ENCODE results near the gene ARHGAP19.

Gene ARHGAP19

DNA sequence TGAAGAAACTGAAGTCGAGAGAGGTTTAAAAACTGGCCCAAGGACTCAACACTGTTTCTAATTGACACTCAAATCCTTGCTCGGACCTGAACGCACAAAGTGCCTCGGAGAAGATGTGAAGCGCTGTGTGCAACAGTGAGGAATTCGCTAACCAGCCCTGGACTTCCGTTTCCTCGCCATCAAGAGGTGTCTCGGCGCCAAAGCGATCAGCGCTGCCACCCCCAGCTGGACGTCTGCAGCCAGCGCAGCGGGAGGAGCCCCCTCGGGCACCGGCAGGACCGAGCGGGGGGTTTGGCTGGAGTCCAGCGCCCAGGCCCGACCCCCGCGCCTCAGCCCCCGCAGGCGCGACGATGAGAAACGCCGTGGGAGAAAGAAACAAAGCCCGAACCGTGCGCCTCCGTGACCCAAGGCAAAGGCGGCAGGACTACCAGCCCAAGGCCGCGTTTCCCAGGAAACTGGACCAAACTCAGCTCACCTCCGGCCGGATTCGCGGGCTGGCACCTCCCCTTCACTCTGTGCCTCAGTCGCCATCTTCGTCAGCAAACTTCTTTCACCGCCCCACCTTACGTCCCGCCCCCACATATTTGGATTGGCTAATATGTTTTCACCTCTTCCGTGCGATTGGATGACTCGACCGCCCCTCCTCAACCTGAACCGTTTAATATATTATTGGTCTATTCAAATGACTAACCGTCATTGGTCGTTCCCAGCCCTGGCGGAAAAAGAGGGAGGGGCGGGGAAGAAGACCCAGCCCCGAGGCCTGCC is at the start of gene ARHGAP19:
TSS of gene ARHGAP19 (minus strand) at position 541 of the 765 bp plus-strand sequence. CDS start at position 531, 10 bp downstream.
- DNase-seq = peak; percentile 95

DNA sequence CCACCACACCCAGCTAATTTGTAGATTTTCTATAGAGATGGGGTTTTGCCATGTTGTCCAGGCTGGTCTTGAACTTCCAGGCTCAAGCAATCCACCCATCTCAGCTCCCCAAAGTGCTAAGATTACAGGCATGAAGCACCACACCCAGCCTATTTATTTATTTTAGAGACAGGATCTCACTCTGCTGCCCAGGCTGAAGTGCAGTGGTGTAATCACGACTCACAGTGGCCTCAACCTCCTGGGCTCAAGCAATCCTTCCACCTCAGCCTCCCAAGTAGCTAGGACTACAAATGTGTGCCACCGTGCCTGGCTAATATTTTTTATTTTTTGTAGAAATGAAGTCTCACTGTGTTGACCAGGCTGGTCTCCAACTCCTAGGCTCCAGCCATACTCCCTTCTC is 49.0 kb upstream of the ARHGAP19 start:
- DNase-seq = no peak

GRCh38 chr10:97338041-97338440 is 45.6 kb upstream of the ARHGAP19 start:
- DNase-seq = no peak

DNA sequence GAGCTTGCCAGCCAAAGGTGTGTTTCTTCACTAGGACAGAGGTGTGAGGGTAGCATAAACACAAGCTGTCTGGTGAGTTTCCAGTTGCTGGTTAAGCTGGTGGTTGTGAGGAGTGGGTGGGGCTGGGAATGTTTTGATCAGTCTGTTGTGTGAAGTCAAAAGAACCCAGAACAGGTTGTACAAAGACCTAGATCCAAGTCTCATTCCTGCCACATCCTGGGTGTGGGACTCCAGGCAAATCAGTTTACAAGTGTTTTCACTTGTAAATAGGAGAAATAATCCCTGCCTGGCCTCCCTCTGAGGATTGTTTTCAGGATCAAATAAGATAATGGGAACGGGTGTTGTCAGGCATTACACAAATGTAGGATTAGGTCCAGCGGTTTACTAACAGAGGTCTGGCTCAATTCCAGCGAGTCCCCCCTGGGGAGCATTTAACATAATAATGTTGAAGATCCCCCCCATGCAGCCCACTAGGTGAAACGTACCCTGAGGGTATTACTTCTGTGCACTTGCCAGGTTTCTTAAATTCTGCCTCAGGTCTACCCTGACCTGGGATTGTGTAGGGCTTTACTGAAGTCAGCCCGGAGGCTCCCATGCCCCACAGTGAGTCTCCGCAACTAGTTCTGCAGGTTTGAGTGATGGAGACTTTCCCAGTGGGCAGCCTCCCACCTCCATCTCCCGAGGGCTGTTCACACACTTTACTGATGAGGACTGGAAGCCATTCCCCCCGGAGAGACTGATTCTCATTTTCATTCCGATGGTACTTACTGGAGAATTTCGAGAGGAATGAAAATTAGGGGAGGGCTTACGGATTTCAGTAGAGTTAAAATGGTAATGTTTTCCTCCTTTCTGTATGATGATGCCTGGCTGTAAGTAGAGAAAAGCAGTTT is 44.8 kb upstream of the ARHGAP19 start:
- no peak for DNase-seq

DNA sequence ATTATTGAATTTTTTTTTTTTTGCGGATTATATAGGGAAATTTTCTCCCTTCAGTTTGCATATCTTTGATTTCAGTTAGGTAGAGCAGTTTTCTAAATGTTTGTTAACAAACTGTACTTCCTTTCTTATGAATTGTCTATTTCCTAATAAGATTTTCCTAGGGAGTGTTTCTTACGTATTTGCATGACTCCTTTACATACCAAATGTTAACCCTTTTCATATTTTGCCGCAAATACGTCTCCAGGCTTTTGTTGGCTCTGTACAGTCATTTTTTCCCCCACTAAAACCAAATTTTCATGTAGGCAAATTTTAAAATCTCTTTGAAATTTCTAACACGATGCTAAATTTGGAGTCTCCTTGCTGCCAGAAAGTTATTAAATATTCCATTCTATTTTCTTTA is 44.0 kb upstream of the ARHGAP19 start:
- DNase-seq = no peak

DNA sequence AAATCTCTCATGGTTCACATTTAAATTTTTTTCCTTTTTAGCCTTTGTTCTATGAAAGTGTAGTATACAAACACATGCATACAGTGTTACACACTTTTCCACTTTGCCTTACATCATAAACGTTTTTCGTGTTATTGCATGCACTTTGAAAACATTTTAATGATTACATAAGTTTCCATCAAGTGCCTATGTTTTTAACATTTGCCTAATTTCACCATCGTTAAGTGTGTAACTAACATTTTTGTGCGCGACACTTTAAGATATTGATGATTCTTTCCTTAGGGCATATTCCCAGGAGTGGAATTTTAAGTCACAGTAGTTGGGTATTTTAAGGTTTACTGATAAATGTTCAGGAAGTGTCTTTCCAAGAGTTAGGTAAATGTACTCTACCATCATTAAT is 43.6 kb upstream of the ARHGAP19 start:
- no peak for DNase-seq

- no peak for DNase-seq
Observed at GRCh38 chr10:97335188-97335619, 42.8 kb upstream of the ARHGAP19 start.

DNA sequence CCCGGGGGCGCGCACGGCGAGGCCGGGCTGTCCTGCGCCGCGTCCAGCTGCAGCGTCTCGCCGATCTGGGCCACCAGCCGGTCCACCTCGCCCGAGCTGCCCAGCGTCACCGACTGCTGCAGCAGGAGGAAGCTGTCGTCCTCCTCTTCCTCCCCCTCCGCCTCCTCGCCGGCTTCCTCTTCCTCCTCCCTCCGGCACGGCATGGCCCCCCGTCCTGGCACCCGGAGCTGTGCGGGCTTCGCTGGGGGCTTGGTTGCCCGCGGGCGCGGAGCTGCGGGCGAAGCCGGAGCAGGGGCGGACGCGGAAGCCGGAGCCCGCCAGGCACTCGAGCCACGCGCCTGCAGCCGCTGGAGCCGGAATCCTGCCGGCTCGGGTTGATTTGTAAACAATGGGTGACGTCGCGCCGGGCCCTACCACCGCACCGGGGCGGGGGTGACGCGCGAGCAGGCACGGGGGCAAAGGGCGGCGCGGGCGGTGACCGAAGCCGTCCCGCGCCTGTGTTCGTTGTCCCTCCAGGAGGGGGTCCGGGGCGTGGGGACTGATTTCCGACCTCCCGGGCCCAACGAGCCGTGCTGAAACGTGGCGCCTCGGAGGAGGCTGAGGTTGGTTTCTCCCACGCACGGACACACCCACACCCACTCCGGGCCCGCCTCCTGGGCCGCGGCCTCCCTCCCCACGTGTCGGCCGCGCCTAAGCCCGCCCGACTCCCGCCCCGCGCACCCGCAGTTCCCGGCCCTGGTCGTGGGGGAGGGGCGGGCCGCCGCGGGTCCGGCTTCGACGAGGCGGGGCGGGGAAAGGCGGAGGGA is 42.1 kb upstream of the ARHGAP19 start, which contains the start of gene FRAT2:
TSS of gene FRAT2 (minus strand) at position 360 of the 806 bp plus-strand sequence. CDS start at position 203, 157 bp downstream.
- DNase-seq = peak; percentile 85

DNA sequence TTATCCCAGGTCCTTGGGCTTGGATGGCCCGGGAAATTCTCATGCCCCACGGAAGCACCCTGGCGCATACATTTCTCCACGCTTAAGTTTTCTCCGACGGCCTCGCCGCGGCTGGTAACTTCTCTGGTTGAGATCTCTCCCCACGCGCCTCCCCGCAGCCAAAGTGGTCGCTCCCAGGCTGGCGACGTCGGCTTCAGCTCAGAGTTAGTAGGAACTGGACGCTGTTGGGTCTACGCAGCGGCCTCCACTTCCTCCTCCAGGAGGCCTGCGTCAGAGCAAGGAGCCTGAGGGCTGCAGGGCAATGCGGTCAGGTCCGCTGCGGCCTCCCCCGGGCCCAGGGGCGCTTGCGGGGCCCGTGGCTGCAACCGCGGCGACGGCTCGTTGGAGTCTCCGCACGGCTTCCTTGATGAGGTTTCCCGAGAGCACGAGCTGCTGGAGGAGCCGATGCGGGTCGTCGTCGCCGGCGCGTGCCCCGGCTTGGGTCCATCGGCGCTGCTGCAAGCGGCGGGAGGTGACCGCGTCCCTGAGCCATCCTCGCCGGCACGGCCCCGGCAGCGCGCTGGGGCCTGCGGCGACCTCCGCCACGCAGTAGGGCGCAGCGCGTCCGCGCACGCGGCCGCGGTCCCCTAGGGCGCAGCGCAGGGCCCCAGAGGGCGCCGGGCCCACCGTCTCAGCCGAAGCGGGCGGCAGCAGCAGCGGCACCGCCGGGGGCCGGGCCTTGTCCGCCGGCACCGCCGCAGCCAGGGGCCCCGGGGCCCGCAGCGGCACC is 41.3 kb upstream of the ARHGAP19 start:
- peak; percentile 40 for DNase-seq

DNA sequence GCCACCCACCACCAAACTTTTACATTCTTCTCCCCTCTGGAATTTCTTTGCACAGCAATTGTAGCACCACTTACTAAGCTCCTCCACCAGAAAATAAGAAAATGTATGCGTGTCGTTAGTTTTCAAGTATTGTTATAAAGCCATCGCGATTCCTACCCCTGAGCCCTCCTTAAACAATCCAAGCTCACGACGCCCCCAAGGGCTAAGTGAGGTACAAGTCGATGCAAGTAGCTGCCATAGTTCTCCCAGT is 40.8 kb upstream of the ARHGAP19 start:
- no peak for DNase-seq

- DNase-seq = no peak
Observed at GRCh38 chr10:97332591-97333350, 40.3 kb upstream of the ARHGAP19 start.

DNA sequence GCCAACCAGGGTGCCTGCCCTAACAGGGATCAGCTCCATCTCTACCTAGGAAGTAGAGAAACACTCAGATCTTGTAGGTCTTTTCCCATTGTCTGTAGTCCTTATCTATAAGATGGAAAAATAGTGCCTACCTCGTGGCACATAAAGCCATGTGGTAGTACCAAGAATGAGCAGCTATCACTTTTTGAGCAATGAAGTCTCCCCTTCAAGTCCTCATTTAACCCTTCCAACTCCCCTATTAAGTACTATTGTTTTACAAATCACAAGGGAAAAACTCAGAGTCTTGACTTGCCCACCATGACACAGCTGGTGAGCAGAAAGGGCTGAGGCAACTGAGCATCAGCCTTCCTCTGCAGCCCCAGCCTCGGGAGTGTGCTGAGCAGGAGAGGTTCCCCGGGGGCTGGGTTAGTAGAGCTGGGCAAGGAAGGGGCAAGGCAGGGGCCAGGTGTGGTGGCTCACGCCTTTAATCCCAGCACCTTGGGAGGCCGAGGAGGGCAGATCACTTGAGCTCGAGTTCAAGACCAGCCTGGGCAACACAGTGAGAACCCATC is 38.8 kb upstream of the ARHGAP19 start:
- DNase-seq = no peak

GRCh38 chr10:97329766-97330165 is 37.3 kb upstream of the ARHGAP19 start:
- DNase-seq = no peak

DNA sequence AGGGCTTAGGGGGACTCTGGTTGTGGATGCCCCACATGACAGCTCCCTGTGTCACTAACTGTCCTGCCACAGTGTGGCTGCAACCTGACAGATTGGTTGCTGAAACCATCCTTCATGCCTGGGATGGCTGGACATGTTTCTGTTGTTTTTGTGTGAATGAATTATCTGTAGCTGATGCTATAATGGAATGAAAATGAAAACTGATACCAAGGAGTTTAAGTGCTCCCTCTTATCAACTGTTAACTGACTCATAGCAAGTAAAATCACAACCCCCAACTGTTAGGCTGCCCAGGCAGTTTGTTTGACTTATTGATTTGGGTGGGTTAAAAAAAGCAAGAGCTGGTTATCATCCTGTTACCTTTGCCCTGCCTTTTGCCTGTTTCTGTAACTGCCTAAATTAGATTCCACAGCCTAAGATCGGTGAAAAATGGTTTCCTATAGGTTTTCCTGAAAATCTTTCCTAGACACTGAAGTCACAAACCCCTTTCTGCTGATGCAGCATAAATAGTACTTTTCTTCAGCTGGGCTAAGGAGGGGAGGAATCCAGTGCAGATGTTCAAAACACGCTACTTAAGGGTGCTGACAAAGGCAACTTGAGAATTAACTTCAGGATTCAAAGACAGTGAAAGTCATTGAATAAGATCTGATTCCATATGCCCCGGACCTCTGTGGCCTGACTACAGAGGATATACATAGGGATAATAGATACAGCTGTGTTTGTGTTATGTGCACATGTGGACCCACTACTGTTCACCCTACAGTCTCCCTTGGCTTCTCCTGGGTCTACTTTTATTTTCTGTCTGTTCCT is 36.4 kb upstream of the ARHGAP19 start:
- no peak for DNase-seq

GRCh38 chr10:97327348-97328294 is 35.2 kb upstream of the ARHGAP19 start:
- DNase-seq = no peak

DNA sequence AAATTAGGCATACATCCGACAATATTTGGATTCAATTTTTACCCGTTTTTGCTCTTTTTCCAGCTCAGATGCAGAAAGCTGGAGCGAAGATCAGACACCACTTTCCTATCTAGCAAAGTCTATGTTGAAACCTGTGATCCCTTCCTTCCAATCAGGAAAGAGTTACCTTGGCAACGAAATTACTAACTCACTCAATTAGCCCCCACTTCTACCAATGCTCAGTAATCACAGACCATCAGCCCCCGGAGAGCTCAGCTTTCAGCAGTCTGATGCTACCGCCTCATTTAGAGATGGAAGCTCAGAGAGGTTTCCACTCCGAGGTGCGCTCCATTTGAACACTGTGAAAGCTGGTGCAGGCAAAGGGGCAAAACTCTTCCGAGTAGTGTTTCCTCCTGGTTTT is 33.3 kb upstream of the ARHGAP19 start:
- no peak for DNase-seq

- no peak for DNase-seq
Observed at GRCh38 chr10:97323501-97323900, 31.1 kb upstream of the ARHGAP19 start.

DNA sequence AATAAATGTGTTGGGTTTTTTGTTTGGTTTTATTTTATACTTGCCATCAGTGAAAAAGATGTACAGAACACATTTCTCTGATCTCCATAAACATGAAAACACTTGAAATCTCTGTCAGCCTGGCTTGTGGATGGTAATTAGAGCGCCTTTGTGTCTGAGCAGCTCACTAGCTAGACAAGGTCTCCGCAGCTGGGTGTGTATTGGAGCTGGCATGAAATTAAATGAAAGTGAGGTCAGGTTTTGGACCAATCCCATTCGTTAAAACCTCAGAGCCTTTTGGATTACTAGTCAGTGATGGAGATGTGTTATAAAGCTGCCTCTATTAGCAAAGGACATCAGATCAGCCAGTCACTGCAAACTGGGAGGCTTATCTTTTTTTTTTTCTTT is 29.4 kb upstream of the ARHGAP19 start:
- no peak for DNase-seq
